ENCODE measurements around the gene EEF1AKMT4.

The EEF1AKMT4 gene

DNA sequence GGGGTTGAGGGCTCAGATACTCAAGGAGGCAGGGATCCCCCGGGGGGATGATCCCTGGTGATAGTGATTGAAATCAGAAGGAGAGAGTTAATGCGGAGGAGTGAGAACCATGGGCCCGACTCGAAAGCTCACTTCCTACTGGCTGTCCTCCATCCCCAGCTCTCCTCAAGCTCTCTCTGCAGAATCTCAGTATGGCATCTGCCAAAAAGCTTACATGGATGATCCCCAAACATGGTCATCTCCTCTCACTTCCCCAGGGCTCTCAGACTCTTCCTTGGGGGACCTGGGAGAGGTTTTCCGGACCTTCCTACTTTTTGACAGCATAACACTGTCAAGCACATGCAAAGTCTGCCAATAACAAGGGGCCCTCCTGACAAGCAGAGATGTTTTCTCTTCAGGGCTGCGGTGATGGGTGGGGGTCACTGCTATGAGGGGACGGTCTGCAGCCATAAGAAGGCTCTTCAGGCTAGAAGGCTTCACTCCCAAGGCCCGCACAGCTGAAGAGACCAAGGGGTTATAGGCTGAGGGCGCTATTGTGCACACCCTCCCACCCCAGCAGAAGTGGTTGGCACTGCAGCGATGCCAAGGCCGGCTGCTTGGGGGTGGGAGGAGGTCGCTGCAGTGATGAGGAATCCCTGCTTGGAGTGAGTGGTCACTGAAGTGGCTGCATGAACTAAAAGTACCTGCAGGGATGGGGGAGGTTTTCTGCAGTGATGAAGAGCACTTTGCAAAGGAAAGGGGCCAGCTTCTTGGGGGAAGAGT, 20.9 kb upstream of the EEF1AKMT4 start:
- Histone ChIP-seq H3K9ac (ENCODE audit: low read depth, low read length) (no peak overlapping the region), H3K9me3 (ENCODE audit: insufficient read depth, low read depth, low read length) (no peaks in the 10 kb centered on the region), H3K27me3 (ENCODE audit: insufficient read depth, low read length) (peaks cover 66% of the 10 kb centered on the region), H3K27ac (ENCODE audit: low read depth, low read length) (no peak overlapping the region), H3K4me1 (ENCODE audit: insufficient read depth, low read length) (no peaks in the 10 kb centered on the region), H3K4me3 (ENCODE audit: low read length) (peak overlapping the region; percentile 58), H3K36me3 (ENCODE audit: insufficient read depth, low read length) (no peaks in the 10 kb centered on the region)
- 51% methylated on average over 12 of the region's 12 CpGs for WGBS

DNA sequence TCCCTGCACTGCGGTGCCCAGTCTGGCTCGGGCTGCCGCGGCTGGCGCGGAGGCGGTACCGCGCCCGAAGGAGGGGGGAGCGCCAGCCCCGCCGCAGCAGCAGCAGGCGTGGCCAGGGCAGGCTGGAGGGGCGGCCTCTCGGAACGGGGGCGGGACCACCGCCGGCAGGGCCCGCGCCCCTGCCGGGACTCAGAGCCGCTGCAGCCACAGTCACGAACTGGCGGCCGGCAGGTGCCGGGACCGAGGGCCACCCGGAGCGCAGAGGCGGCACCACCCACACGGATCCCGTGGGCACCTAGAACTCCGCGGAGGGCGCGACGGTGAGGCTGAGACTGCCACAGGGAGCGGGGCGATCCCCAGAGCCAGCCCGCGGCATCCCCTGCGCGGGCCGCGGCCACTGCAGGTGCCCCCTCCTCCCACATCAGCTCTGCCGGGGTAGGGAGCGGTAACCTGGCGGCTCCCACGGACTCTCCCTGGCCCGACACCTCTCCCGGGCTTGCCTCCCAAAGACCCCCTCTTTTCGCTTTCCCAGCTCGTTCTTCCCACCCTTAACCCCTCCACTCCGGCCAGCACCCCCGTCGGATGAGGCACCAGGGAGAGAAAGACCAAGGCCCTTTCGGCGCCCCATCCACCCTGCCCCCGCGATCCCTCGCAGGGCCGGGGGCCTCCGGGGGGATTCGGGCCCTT, 19.9 kb upstream of the EEF1AKMT4 start, which contains the start of gene VWA5B2:
TSS of gene VWA5B2 (plus strand) at position 192 of the 687 bp plus-strand sequence. CDS start 944 bp downstream, outside the sequence.
- H3K9me3 ChIP-seq (ENCODE audit: insufficient read depth, low read depth, low read length), result no peaks in the 10 kb centered on the region
- H3K9ac ChIP-seq (ENCODE audit: low read depth, low read length), result no peak within 1 kb of the TSS
- no peaks in the 10 kb centered on the region for H3K4me1 ChIP-seq (ENCODE audit: insufficient read depth, low read length)
- peaks cover 73% of the 10 kb centered on the region for H3K27me3 ChIP-seq (ENCODE audit: insufficient read depth, low read length)
- 2% methylated on average over 66 of the region's 66 CpGs for WGBS
- H3K27ac ChIP-seq (ENCODE audit: low read depth, low read length), result no peak within 1 kb of the TSS
- no peaks in the 10 kb centered on the region for H3K36me3 ChIP-seq (ENCODE audit: insufficient read depth, low read length)
- H3K4me3 ChIP-seq (ENCODE audit: low read length), result peak within 1 kb of the TSS; percentile 58

DNA sequence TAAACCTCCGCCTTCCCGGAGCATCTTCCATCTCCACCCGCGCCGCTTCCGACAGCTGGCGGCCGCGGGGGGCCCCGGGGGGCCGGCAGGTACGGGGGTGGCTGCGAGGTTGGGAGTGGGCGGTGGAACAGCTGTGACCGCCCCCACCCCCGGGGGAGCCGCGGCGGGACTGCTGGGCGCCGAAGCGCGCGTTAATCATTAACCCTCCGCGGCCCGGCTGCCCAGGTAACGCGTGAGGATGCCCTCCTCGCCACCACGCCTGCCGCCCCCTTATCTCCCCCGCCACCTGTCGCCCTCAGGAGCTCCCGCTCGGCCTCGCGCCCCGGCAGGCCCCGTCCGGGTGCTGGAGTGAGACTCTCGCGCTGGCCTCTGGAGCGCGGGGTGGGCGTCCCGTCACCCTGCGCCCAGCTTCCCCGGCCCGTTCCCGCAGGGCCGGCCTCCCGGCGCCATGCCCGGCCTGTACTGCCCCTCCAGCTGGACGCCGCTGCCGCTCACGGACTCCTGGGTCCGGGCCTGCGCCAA, 19.3 kb upstream of the EEF1AKMT4 start:
- Histone ChIP-seq H3K36me3 (ENCODE audit: insufficient read depth, low read length) (no peaks in the 10 kb centered on the region), H3K9ac (ENCODE audit: low read depth, low read length) (no peak overlapping the region), H3K9me3 (ENCODE audit: insufficient read depth, low read depth, low read length) (no peaks in the 10 kb centered on the region), H3K4me3 (ENCODE audit: low read length) (peak overlapping the region; percentile 58), H3K4me1 (ENCODE audit: insufficient read depth, low read length) (no peaks in the 10 kb centered on the region), H3K27ac (ENCODE audit: low read depth, low read length) (no peak overlapping the region), H3K27me3 (ENCODE audit: insufficient read depth, low read length) (peaks cover 77% of the 10 kb centered on the region)
- WGBS, result 2% methylated on average over 59 of the region's 61 CpGs

DNA sequence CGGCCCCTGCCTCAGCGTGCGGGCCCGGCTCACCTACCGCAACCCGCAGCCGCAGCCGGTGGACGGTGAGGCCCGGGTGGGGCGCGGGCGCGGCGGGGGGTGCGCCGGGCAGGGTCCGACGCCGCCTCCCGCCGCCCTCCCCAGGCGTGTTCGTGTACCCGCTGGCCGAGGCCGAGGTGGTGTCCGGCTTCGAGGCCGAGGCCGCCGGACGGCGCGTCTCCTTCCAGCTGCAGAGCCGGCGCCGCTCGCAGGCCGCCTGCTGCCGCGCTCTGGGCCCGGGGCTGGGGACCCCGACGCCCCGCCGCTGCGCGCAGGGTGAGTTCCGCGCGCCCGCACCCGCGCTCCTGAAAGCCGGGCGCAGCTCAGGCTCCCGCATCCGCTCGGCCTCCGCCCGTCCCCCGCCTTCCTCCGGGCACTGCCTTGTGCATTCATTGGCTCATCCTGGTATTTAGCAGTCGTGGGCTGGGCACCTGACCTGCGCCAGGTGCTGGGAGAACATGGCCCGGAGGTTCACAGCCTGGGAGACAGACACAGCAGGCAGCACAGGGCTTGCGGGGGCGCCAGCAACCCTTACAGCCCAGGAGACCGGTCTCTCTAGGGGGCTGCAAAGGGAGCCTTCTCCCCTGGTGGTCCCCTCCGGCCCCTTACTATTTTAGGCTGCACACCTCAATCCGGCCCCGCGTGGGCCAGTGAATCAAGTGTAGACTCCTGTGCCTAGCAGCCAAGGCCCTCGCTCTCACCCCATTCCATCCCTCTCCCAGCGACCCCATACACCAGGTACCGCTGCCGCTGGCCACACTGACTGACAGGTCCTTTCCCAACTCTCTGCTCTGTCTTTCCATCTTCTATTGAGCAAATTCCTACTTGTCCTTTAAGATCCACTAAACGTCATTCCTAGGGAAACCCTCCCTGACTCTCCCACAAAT, 18.6 kb upstream of the EEF1AKMT4 start:
- H3K4me3 ChIP-seq (ENCODE audit: low read length), result peak overlapping the region; percentile 58
- no peak overlapping the region for H3K27ac ChIP-seq (ENCODE audit: low read depth, low read length)
- H3K4me1 ChIP-seq (ENCODE audit: insufficient read depth, low read length), result no peaks in the 10 kb centered on the region
- 8% methylated on average over 79 of the region's 79 CpGs for WGBS
- H3K9ac ChIP-seq (ENCODE audit: low read depth, low read length), result no peak overlapping the region
- no peaks in the 10 kb centered on the region for H3K9me3 ChIP-seq (ENCODE audit: insufficient read depth, low read depth, low read length)
- H3K27me3 ChIP-seq (ENCODE audit: insufficient read depth, low read length), result peaks cover 77% of the 10 kb centered on the region
- no peaks in the 10 kb centered on the region for H3K36me3 ChIP-seq (ENCODE audit: insufficient read depth, low read length)

DNA sequence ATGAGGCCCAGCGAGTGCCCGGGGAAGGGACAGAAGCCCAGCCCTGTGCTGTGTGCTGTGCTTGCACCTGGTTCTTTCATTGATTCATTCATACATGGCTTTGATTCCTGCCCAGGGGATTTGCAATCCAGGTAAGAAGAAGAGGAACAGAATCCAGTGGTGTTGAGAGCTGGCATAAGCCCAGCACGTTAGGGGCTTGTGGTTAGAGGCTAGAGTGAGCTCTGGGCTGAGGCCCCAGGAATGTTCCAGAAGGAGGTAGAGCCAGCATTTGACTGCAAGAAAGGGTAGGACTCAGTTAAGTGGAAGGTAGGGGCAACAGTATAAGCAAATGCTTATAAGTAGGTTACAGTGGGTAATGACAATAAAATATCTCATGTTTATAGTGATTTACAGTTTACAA, 17.8 kb upstream of the EEF1AKMT4 start:
- H3K27me3 ChIP-seq (ENCODE audit: insufficient read depth, low read length), result peaks cover 74% of the 10 kb centered on the region
- no peak overlapping the region for H3K27ac ChIP-seq (ENCODE audit: low read depth, low read length)
- no peak overlapping the region for H3K4me3 ChIP-seq (ENCODE audit: low read length)
- H3K36me3 ChIP-seq (ENCODE audit: insufficient read depth, low read length), result no peaks in the 10 kb centered on the region
- no peak overlapping the region for H3K9ac ChIP-seq (ENCODE audit: low read depth, low read length)
- H3K4me1 ChIP-seq (ENCODE audit: insufficient read depth, low read length), result no peaks in the 10 kb centered on the region
- 66% methylated on average over 3 of the region's 3 CpGs for WGBS
- no peaks in the 10 kb centered on the region for H3K9me3 ChIP-seq (ENCODE audit: insufficient read depth, low read depth, low read length)

DNA sequence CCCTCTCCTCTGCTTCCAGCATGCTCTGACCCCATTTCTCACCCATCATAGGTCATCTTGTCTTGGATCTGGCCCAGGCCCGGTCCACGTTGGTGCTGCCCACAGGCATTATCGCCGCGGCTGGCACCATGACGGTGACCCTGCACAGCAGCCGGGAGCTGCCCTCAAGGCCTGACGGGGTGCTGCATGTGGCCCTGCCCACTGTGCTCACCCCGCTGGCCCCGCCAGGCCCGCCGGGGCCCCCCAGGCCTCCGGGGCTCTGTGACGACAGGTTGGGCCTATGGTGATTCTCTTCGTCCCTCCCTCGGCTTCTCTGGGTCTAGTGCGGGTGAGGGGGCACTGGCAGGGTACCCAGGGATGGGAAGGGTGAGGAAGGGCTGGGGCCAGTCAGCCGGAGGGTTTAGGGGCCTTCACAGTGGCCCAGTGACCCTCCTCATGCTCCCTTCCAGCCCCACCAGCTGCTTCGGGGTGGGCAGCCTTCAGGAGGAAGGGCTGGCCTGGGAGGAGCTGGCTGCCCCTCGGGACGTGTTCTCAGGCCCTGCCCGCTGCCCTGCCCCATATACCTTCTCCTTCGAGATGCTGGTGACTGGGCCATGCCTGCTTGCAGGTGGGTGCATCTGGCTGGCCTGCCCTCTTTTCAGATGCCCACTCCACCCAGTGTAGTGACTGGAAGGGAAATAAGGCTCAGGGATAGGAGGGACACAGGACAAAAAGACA, 16.2 kb upstream of the EEF1AKMT4 start:
- Histone ChIP-seq H3K4me3 (ENCODE audit: low read length) (no peak overlapping the region), H3K9ac (ENCODE audit: low read depth, low read length) (no peak overlapping the region), H3K9me3 (ENCODE audit: insufficient read depth, low read depth, low read length) (no peaks in the 10 kb centered on the region), H3K27me3 (ENCODE audit: insufficient read depth, low read length) (peaks cover 64% of the 10 kb centered on the region), H3K4me1 (ENCODE audit: insufficient read depth, low read length) (no peaks in the 10 kb centered on the region), H3K36me3 (ENCODE audit: insufficient read depth, low read length) (no peaks in the 10 kb centered on the region), H3K27ac (ENCODE audit: low read depth, low read length) (no peak overlapping the region)
- 90% methylated on average over 23 of the region's 23 CpGs for WGBS

DNA sequence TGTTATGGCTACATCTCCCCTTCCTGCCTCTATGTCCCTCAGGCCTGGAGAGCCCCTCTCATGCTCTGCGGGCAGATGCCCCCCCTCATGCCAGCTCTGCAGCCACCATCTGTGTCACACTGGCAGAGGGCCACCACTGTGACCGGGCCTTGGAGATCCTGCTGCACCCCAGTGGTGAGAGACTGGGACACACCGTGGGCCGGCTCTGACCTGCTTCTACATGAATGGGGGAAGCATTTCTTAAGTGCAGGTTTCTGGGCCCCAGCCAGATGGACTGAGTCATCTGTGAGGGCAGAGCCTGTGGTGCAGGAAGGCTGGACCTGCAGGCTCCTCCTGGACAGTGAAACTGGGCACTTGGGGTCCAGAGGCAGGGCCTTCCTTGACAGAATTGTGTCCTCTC, 15.2 kb upstream of the EEF1AKMT4 start:
- Histone ChIP-seq H3K27me3 (ENCODE audit: insufficient read depth, low read length) (peaks cover 55% of the 10 kb centered on the region), H3K4me3 (ENCODE audit: low read length) (no peak overlapping the region), H3K27ac (ENCODE audit: low read depth, low read length) (no peak overlapping the region), H3K9ac (ENCODE audit: low read depth, low read length) (no peak overlapping the region), H3K36me3 (ENCODE audit: insufficient read depth, low read length) (no peaks in the 10 kb centered on the region), H3K4me1 (ENCODE audit: insufficient read depth, low read length) (no peaks in the 10 kb centered on the region), H3K9me3 (ENCODE audit: insufficient read depth, low read depth, low read length) (no peaks in the 10 kb centered on the region)
- WGBS, result 69% methylated on average over 4 of the region's 4 CpGs

DNA sequence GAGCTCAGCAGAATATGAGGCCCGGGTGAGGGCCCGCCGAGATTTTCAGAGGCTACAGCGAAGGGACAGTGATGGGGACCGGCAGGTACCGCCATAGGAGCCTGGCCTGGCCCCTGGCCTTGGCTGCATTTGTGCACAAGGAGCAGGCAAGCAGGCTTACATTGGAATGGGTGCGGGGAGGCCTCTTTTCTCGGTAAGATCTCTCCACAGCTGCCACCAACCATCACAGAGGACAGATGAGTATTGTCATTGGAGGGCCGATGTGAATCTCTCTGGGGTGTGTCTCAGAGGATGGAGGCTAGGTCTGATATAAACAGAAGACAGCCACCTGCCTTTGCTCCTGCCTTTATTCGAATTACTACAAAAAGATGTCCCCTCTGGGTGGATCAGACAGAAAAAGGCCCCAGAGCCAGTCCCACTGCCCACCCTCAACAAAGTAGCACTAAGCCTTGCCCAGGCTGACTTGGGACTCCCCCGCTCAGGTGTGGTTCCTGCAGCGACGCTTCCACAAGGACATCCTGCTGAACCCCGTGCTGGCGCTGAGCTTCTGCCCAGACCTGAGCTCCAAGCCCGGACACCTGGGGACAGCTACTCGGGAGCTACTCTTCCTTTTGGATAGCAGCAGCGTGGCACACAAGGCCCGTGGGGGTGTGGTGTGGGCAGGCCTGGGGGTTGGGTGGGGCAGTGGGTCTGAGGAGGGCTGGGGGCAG, 14.6 kb upstream of the EEF1AKMT4 start:
- Histone ChIP-seq H3K27me3 (ENCODE audit: insufficient read depth, low read length) (peaks cover 49% of the 10 kb centered on the region), H3K36me3 (ENCODE audit: insufficient read depth, low read length) (no peaks in the 10 kb centered on the region), H3K9ac (ENCODE audit: low read depth, low read length) (no peak overlapping the region), H3K4me3 (ENCODE audit: low read length) (no peak overlapping the region), H3K27ac (ENCODE audit: low read depth, low read length) (no peak overlapping the region), H3K9me3 (ENCODE audit: insufficient read depth, low read depth, low read length) (no peaks in the 10 kb centered on the region), H3K4me1 (ENCODE audit: insufficient read depth, low read length) (no peaks in the 10 kb centered on the region)
- WGBS, result 89% methylated on average over 19 of the region's 19 CpGs

DNA sequence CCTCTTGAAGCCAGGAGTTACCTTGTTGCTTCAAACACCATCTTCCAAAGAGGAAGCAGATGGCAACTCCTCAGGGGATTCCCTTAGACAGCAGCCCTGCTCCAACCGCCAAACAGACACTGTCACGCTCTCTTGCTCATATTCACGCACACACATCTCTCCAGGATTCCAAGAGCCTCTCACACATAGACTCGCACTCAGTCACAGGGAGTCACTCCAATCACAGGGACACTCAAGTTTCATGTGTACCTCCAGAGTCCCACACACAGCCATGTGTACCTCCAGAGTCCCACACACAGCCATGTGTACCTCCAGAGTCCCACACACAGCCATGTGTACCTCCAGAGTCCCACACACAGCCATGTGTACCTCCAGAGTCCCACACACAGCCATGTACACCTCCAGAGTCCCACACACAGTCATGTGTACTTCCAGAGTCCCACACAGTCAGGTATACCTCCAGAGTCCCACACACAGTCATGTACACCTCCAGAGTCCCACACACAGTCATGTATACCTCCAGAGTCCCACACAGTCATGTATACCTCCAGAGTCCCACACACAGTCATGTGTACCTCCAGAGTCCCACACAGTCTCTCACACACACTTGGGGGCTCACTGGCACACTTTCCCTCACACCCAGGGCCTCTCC, 14.0 kb upstream of the EEF1AKMT4 start:
- Histone ChIP-seq H3K4me1 (ENCODE audit: insufficient read depth, low read length) (no peaks in the 10 kb centered on the region), H3K27me3 (ENCODE audit: insufficient read depth, low read length) (peaks cover 42% of the 10 kb centered on the region), H3K36me3 (ENCODE audit: insufficient read depth, low read length) (no peaks in the 10 kb centered on the region), H3K4me3 (ENCODE audit: low read length) (no peak overlapping the region), H3K9me3 (ENCODE audit: insufficient read depth, low read depth, low read length) (no peaks in the 10 kb centered on the region), H3K27ac (ENCODE audit: low read depth, low read length) (no peak overlapping the region), H3K9ac (ENCODE audit: low read depth, low read length) (no peak overlapping the region)
- 89% methylated on average over 4 of the region's 4 CpGs for WGBS

DNA sequence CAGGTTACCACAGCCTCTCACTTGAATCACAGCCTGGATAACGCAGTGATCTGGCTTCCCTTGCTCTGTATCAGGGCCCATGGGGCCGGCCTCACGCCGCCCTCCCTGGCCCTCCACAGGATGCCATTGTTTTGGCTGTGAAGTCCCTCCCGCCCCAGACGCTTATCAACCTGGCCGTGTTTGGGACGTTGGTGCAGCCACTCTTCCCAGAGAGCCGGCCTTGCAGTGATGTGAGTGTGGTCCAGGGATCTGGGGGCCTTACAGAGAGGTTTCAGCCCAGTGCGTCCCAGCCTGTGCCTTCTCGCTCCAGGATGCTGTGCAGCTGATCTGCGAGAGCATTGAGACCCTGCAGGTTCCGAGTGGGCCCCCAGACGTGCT, 13.4 kb upstream of the EEF1AKMT4 start:
- Histone ChIP-seq H3K27me3 (ENCODE audit: insufficient read depth, low read length) (peaks cover 37% of the 10 kb centered on the region), H3K4me1 (ENCODE audit: insufficient read depth, low read length) (no peaks in the 10 kb centered on the region), H3K4me3 (ENCODE audit: low read length) (no peak overlapping the region), H3K9me3 (ENCODE audit: insufficient read depth, low read depth, low read length) (no peaks in the 10 kb centered on the region), H3K27ac (ENCODE audit: low read depth, low read length) (no peak overlapping the region), H3K36me3 (ENCODE audit: insufficient read depth, low read length) (no peaks in the 10 kb centered on the region), H3K9ac (ENCODE audit: low read depth, low read length) (no peak overlapping the region)
- WGBS, result 57% methylated on average over 14 of the region's 14 CpGs
